Parathyroid adenoma (tissue), 2 donors: ENCODE results near the gene GALNT18.
A peak's percentile ranks its signal among the peaks of the same experiment; 100 is the strongest.

ENCODE experiments used
- H2AFZ ChIP-seq: fragments of 300-600 bp; sonication (generic); one replicate; pipeline ENCODE4 v1.7.0; 2017; ENCODE audit warnings: antibody characterized with exemption, mild to moderate bottlenecking
- H3K27ac ChIP-seq: fragments of 300-600 bp; sonication (generic); one replicate; pipeline ENCODE4 v1.7.0; 2017
- H3K27me3 ChIP-seq: fragments of 300-600 bp; sonication (generic); one replicate; pipeline ENCODE4 v1.7.0; 2017; ENCODE audit warnings: low read length; ENCODE audit not compliant: control insufficient read depth, insufficient read depth
- H3K36me3 ChIP-seq: fragments of 300-600 bp; sonication (generic); one replicate; pipeline ENCODE4 v1.7.0; 2017; ENCODE audit warnings: low read length; ENCODE audit not compliant: control insufficient read depth, insufficient read depth
- H3K4me1 ChIP-seq: fragments of 300-600 bp; sonication (generic); one replicate; pipeline ENCODE4 v1.7.0; 2017; ENCODE audit warnings: control low read depth
- H3K4me2 ChIP-seq: fragments of 300-600 bp; sonication (generic); one replicate; pipeline ENCODE4 v1.7.0; 2017; ENCODE audit warnings: low read length
- H3K4me3 ChIP-seq: fragments of 300-600 bp; sonication (generic); one replicate; pipeline ENCODE4 v1.7.0; 2017; ENCODE audit warnings: low read depth, low read length
- H3K79me2 ChIP-seq: fragments of 300-600 bp; sonication (generic); one replicate; pipeline ENCODE4 v1.7.0; 2017; ENCODE audit warnings: control low read depth
- H3K9ac ChIP-seq: fragments of 300-600 bp; sonication (generic); one replicate; pipeline ENCODE4 v1.7.0; 2017; ENCODE audit warnings: mild to moderate bottlenecking
- H3K9me3 ChIP-seq: fragments of 300-600 bp; sonication (generic); one replicate; pipeline ENCODE4 v1.7.0; 2017; ENCODE audit warnings: low read length; ENCODE audit not compliant: control insufficient read depth
- CTCF ChIP-seq: fragments of 300-600 bp; sonication (generic); IDR thresholded peaks from one replicate; pipeline ENCODE4 v1.7.0; 2017; ENCODE audit warnings: antibody characterized with exemption, mild to moderate bottlenecking
- donor health status: primary hyperparathyroidism.

Gene GALNT18

GRCh38 chr11:11237070-11237832, 384.6 kb downstream of the GALNT18 start:
- H3K36me3 ChIP-seq: no peaks in the 10 kb centered on the region
- H3K9me3 ChIP-seq: no peaks in the 10 kb centered on the region
- H2AFZ ChIP-seq: no peak overlapping the region
- no peak overlapping the region for H3K27ac ChIP-seq
- H3K9ac ChIP-seq: no peak overlapping the region
- H3K4me1 ChIP-seq: no peaks in the 10 kb centered on the region
- no peaks in the 10 kb centered on the region for H3K27me3 ChIP-seq
- H3K4me2 ChIP-seq: no peak overlapping the region
- TF ChIP-seq CTCF: no peak
- no peaks in the 10 kb centered on the region for H3K79me2 ChIP-seq
- no peak overlapping the region for H3K4me3 ChIP-seq

- no peak overlapping the region for H3K9ac ChIP-seq
- H3K4me1 ChIP-seq: no peaks in the 10 kb centered on the region
- no peak overlapping the region for H3K27ac ChIP-seq
- no peaks in the 10 kb centered on the region for H3K79me2 ChIP-seq
- H3K27me3 ChIP-seq: no peaks in the 10 kb centered on the region
- H3K9me3 ChIP-seq: no peaks in the 10 kb centered on the region
- H2AFZ ChIP-seq: no peak overlapping the region
- H3K4me3 ChIP-seq: no peak overlapping the region
- no peak for TF ChIP-seq CTCF
- no peak overlapping the region for H3K4me2 ChIP-seq
- H3K36me3 ChIP-seq: no peaks in the 10 kb centered on the region
Measured at GRCh38 chr11:11236498-11237059, 385.2 kb downstream of the GALNT18 start.

GRCh38 chr11:11231763-11232162, 390.0 kb downstream of the GALNT18 start:
- no peak for TF ChIP-seq CTCF
- H3K36me3 ChIP-seq: no peaks in the 10 kb centered on the region
- H3K9me3 ChIP-seq: no peaks in the 10 kb centered on the region
- no peaks in the 10 kb centered on the region for H3K27me3 ChIP-seq
- H2AFZ ChIP-seq: no peak overlapping the region
- no peak overlapping the region for H3K4me3 ChIP-seq
- no peaks in the 10 kb centered on the region for H3K4me1 ChIP-seq
- no peak overlapping the region for H3K4me2 ChIP-seq
- H3K9ac ChIP-seq: no peak overlapping the region
- no peak overlapping the region for H3K27ac ChIP-seq
- no peaks in the 10 kb centered on the region for H3K79me2 ChIP-seq

GRCh38 chr11:11230802-11231562, 390.8 kb downstream of the GALNT18 start:
- Histone ChIP-seq H3K36me3 (no peaks in the 10 kb centered on the region), H3K79me2 (no peaks in the 10 kb centered on the region), H3K27me3 (no peaks in the 10 kb centered on the region), H3K4me2 (no peak overlapping the region), H3K9me3 (no peaks in the 10 kb centered on the region), H3K4me1 (no peaks in the 10 kb centered on the region), H3K27ac (no peak overlapping the region), H3K4me3 (no peak overlapping the region), H3K9ac (no peak overlapping the region), H2AFZ (no peak overlapping the region)
- peak; percentile 24 for TF ChIP-seq CTCF
